ENCODE data around the gene GRM4.
"Not testable (repeated sequence)": the region's sequence is repeated elsewhere in the genome, so short reads cannot be mapped to it uniquely, and the experiment has no call there.

Gene GRM4

GRCh38 chr6:34018961-34019606 lies 126.8 kb downstream of the GRM4 start:
- no peak for TF ChIP-seq POLR2AphosphoS5 (IDR thresholded peaks at IDR 0.05; ENCODE audit: borderline replicate concordance, low read depth, low read length)
- TF ChIP-seq EZH2 (IDR thresholded peaks at IDR 0.05): no peak
- TF ChIP-seq FOXP2 (optimal IDR thresholded peaks at IDR 0.05; ENCODE audit: control extremely low read depth, extremely low read length, insufficient read depth): no peak
- Histone ChIP-seq H3K9ac (ENCODE audit: insufficient read length) (no peak overlapping the region), H3K27ac (no peak overlapping the region), H3K9me3 (ENCODE audit: low read depth, low read length) (no peaks in the 10 kb centered on the region), H3K4me3 (no peak overlapping the region), H3K36me3 (ENCODE audit: insufficient read depth, low read length) (no peaks in the 10 kb centered on the region)
- no peak for DNase-seq (ENCODE audit: low read depth, low spot score)

DNA sequence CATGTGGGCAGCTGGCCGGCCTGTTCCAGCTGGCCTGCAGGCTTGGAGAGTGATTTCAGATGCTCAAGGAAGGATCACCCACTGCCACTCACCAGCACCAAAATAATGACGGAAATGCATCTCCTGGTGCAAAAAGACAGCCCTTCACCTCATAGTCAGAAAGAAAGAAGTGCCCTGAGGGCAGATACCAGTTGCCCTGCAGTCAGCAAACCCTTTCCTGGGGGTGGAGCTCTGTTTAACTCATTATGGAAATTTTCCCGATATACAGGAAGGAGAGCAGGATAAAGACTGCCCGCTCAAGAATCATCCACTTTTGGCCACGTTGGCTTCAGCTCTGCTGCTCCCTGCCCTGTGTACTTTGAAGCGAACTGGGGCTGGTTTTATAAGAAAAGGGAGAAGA lies 127.9 kb downstream of the GRM4 start:
- Histone ChIP-seq H3K36me3 (ENCODE audit: insufficient read depth, low read length) (no peaks in the 10 kb centered on the region), H3K27ac (no peak overlapping the region), H3K4me3 (no peak overlapping the region), H3K9ac (ENCODE audit: insufficient read length) (no peak overlapping the region), H3K9me3 (ENCODE audit: low read depth, low read length) (no peaks in the 10 kb centered on the region)
- DNase-seq (ENCODE audit: low read depth, low spot score): no peak
- 0 out of 2 replicates have a peak, but pooled peaks have one; percentile 20 for TF ChIP-seq POLR2AphosphoS5 (IDR thresholded peaks at IDR 0.05; ENCODE audit: borderline replicate concordance, low read depth, low read length)
- no peak for TF ChIP-seq FOXP2 (optimal IDR thresholded peaks at IDR 0.05; ENCODE audit: control extremely low read depth, extremely low read length, insufficient read depth)

DNA sequence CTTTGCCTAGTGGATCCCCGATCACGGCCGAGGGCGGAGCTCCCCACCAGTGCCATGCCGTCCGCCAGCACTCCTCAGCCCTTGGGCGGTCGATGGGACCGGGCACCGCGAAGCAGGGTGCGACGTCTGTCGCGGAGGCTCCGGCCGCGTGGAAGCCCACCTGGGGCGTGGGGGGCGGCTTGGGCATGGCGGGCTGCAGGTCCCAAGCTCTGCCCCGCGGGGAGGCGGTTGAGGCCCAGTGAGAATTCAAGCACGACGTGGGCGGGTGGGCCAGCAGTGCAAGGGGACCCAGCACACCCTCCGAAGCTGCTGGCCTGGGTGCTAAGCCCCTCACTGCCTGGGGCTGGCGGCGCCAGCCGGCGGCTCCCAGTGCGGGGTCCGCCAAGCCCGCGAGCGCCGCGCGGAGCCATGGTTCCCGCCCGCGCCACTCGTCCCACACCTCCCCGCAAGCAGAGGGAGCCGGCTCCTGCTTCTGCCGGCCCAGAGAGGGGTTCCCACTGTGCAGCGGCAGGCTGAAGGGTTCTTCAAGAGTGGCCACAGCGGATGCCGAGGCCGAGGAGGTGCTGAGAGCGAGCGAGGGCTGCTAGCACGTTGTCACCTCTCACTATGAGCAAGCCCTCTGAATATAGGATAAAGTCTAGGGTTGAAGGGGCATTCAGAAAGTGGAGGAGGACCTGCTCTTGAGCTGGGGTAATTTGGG lies 128.6 kb downstream of the GRM4 start:
- Histone ChIP-seq H3K9me3 (ENCODE audit: low read depth, low read length) (no peaks in the 10 kb centered on the region), H3K4me3 (no peak overlapping the region)

DNA sequence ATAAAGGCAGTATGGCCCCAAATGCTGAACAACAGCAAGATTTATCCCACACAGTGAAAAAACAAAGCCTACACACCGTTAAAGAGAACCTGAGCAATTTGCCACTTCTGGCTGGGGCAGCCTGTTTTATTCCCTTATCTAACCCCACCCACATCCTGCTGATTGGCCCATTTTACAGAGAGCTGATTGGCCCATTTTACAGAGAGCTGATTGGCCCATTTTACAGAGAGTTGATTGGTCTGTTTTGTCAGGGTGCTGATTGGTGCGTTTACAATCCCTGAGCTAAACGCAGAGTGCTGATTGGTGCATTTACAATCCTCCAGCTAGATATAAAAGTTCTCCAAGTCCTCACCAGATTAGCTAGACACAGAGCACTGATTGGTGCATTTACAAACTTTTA lies 129.3 kb downstream of the GRM4 start:
- not testable (repeated sequence) for H3K9me3 ChIP-seq (ENCODE audit: low read depth, low read length); H3K4me3 ChIP-seq; DNase-seq (ENCODE audit: low read depth, low spot score); H3K27ac ChIP-seq; H3K9ac ChIP-seq (ENCODE audit: insufficient read length); H3K36me3 ChIP-seq (ENCODE audit: insufficient read depth, low read length)

More for the DNA sequence above, 128.6 kb downstream of the GRM4 start:
- H3K27ac ChIP-seq: no peak overlapping the region
- TF ChIP-seq FOXP2 (optimal IDR thresholded peaks at IDR 0.05; ENCODE audit: control extremely low read depth, extremely low read length, insufficient read depth): no peak
- TF ChIP-seq POLR2AphosphoS5 (IDR thresholded peaks at IDR 0.05; ENCODE audit: borderline replicate concordance, low read depth, low read length): no peak
- TF ChIP-seq EZH2 (IDR thresholded peaks at IDR 0.05): no peak
- H3K36me3 ChIP-seq (ENCODE audit: insufficient read depth, low read length): no peaks in the 10 kb centered on the region
- H3K9ac ChIP-seq (ENCODE audit: insufficient read length): no peak overlapping the region
- DNase-seq (ENCODE audit: low read depth, low spot score): no peak

GRCh38 chr6:34015586-34015985 lies 130.3 kb downstream of the GRM4 start:
- H3K36me3 ChIP-seq (ENCODE audit: insufficient read depth, low read length): no peaks in the 10 kb centered on the region
- peak; percentile 37 for DNase-seq (ENCODE audit: low read depth, low spot score)
- TF ChIP-seq POLR2AphosphoS5 (IDR thresholded peaks at IDR 0.05; ENCODE audit: borderline replicate concordance, low read depth, low read length): no peak
- no peak for TF ChIP-seq FOXP2 (optimal IDR thresholded peaks at IDR 0.05; ENCODE audit: control extremely low read depth, extremely low read length, insufficient read depth)
- TF ChIP-seq EZH2 (IDR thresholded peaks at IDR 0.05): no peak

GRCh38 chr6:34011264-34011663 lies 134.6 kb downstream of the GRM4 start:
- Histone ChIP-seq H3K36me3 (ENCODE audit: insufficient read depth, low read length) (no peaks in the 10 kb centered on the region), H3K9me3 (ENCODE audit: low read depth, low read length) (no peaks in the 10 kb centered on the region), H3K9ac (ENCODE audit: insufficient read length) (no peak overlapping the region), H3K4me3 (no peak overlapping the region), H3K27ac (no peak overlapping the region)
- no peak for DNase-seq (ENCODE audit: low read depth, low spot score)
- TF ChIP-seq FOXP2 (optimal IDR thresholded peaks at IDR 0.05; ENCODE audit: control extremely low read depth, extremely low read length, insufficient read depth): no peak
- no peak for TF ChIP-seq EZH2 (IDR thresholded peaks at IDR 0.05)
- no peak for TF ChIP-seq POLR2AphosphoS5 (IDR thresholded peaks at IDR 0.05; ENCODE audit: borderline replicate concordance, low read depth, low read length)

More at GRCh38 chr6:34015586-34015985, 130.3 kb downstream of the GRM4 start:
- Histone ChIP-seq H3K9ac (ENCODE audit: insufficient read length) (no peak overlapping the region), H3K9me3 (ENCODE audit: low read depth, low read length) (no peaks in the 10 kb centered on the region), H3K27ac (no peak overlapping the region), H3K4me3 (no peak overlapping the region)

GRCh38 chr6:34005901-34006531 lies 139.9 kb downstream of the GRM4 start:
- H3K4me3 ChIP-seq: no peak overlapping the region
- DNase-seq (ENCODE audit: low read depth, low spot score): no peak
- no peak overlapping the region for H3K27ac ChIP-seq
- no peaks in the 10 kb centered on the region for H3K9me3 ChIP-seq (ENCODE audit: low read depth, low read length)
- TF ChIP-seq EZH2 (IDR thresholded peaks at IDR 0.05) (no peak), POLR2AphosphoS5 (IDR thresholded peaks at IDR 0.05; ENCODE audit: borderline replicate concordance, low read depth, low read length) (no peak), FOXP2 (optimal IDR thresholded peaks at IDR 0.05; ENCODE audit: control extremely low read depth, extremely low read length, insufficient read depth) (no peak)
- no peaks in the 10 kb centered on the region for H3K36me3 ChIP-seq (ENCODE audit: insufficient read depth, low read length)
- H3K9ac ChIP-seq (ENCODE audit: insufficient read length): no peak overlapping the region

GRCh38 chr6:34004706-34005105 lies 141.2 kb downstream of the GRM4 start:
- TF ChIP-seq FOXP2 (optimal IDR thresholded peaks at IDR 0.05; ENCODE audit: control extremely low read depth, extremely low read length, insufficient read depth): no peak
- no peak for TF ChIP-seq POLR2AphosphoS5 (IDR thresholded peaks at IDR 0.05; ENCODE audit: borderline replicate concordance, low read depth, low read length)
- no peak for TF ChIP-seq EZH2 (IDR thresholded peaks at IDR 0.05)
- H3K27ac ChIP-seq: no peak overlapping the region
- H3K9ac ChIP-seq (ENCODE audit: insufficient read length): no peak overlapping the region
- DNase-seq (ENCODE audit: low read depth, low spot score): no peak
- no peak overlapping the region for H3K4me3 ChIP-seq
- H3K9me3 ChIP-seq (ENCODE audit: low read depth, low read length): no peaks in the 10 kb centered on the region
- no peaks in the 10 kb centered on the region for H3K36me3 ChIP-seq (ENCODE audit: insufficient read depth, low read length)

Measured in SK-N-MC (cell line).